ENCODE results near the gene TNS3.
"Not testable (repeated sequence)": the region's sequence is repeated elsewhere in the genome, so short reads cannot be mapped to it uniquely, and the experiment has no call there.

Gene TNS3

GRCh38 chr7:47581804-47582763 lies at the start of gene TNS3:
TSS of gene TNS3 (minus strand) at chr7:47582111. CDS start at chr7:47439636, 142,475 bp downstream.
- no peak for DNase-seq

- DNase-seq = no peak
Observed at GRCh38 chr7:47631711-47632110, 49.8 kb upstream of the TNS3 start.

GRCh38 chr7:47627580-47628283 lies 45.8 kb upstream of the TNS3 start:
- no peak for DNase-seq

GRCh38 chr7:47625861-47626715 lies 44.2 kb upstream of the TNS3 start:
- no peak for DNase-seq

GRCh38 chr7:47624689-47625088 lies 42.8 kb upstream of the TNS3 start:
- DNase-seq = no peak

- no peak for DNase-seq
Observed at GRCh38 chr7:47622946-47623640, 41.2 kb upstream of the TNS3 start.

GRCh38 chr7:47622586-47622945 lies 40.7 kb upstream of the TNS3 start:
- DNase-seq = no peak

GRCh38 chr7:47621979-47622561 lies 40.2 kb upstream of the TNS3 start:
- DNase-seq = no peak

- DNase-seq = no peak
Observed at GRCh38 chr7:47621347-47621746, 39.4 kb upstream of the TNS3 start.

GRCh38 chr7:47619806-47620205 lies 37.9 kb upstream of the TNS3 start:
- DNase-seq = no peak

GRCh38 chr7:47617131-47617530 lies 35.2 kb upstream of the TNS3 start:
- no peak for DNase-seq

- no peak for DNase-seq
Observed at GRCh38 chr7:47614450-47614849, 32.5 kb upstream of the TNS3 start.

GRCh38 chr7:47611045-47611511 lies 29.2 kb upstream of the TNS3 start:
- no peak for DNase-seq

- no peak for DNase-seq
Observed at GRCh38 chr7:47610506-47611044, 28.7 kb upstream of the TNS3 start.

GRCh38 chr7:47609803-47610452 lies 28.0 kb upstream of the TNS3 start:
- no peak for DNase-seq

- DNase-seq = not testable (repeated sequence)
Observed at GRCh38 chr7:47606593-47607046, 24.7 kb upstream of the TNS3 start.

GRCh38 chr7:47605816-47606575 lies 24.1 kb upstream of the TNS3 start:
- no peak for DNase-seq

GRCh38 chr7:47604496-47604890 lies 22.6 kb upstream of the TNS3 start:
- DNase-seq = no peak

GRCh38 chr7:47603514-47604255 lies 21.8 kb upstream of the TNS3 start:
- DNase-seq = not testable (repeated sequence)

Data from activated CD8-positive, alpha-beta memory T cell treated with anti-CD3 and anti-CD28 coated beads, Interleukin-2, amount 50 U/mL, for 48 hours (primary cell).